HG03565 (cell line): ENCODE measurements around the gene ABCG1.

Experiments used
- ATAC-seq: cut with Tn5 transposase; IDR thresholded peaks from one replicate; pipeline ENCODE4 v1.9.1; 2021; ENCODE audit warnings: mild to moderate bottlenecking, moderate library complexity; ENCODE audit not compliant: unreplicated experiment

Gene ABCG1

DNA sequence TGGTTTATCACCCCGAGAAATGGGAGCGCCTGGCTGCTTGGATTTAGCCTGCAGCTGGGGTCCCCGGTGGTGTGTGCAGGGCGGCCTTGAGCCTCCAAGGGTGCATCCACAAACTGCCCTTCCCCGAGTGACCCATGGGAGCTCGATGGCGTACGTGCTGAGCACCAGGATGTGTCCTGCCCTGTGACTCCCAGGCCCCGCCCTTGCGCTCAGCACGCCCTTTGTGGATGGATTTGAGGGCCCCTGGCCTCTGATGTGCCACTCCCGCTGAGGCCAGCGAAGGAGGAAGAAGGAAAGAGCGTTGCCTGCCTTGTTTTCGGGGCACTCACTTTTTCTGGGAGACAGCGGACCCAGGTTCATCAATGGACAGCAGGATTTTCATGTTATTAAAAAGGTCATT lies 98.0 kb downstream of the ABCG1 start:
- no peak for ATAC-seq

DNA sequence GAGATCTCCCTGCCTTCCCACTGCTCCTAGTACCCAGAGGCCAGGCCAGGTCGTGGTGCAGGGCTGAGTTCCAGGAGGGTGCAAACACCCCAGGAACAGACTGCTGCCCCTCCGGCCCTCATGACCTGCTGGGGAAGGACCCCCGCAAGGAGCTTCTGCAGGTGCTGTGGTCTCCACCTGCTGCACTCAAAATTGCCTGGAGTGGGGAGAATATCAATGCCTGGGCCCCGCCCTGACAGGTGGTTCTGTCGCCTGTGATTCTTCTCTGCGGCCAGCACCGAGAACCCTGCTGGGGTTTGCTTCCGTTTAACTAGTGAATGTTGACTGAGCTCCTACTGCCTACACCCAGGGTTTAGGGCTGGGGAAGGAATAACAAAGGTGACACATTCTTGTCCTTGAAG lies 98.4 kb downstream of the ABCG1 start:
- ATAC-seq: no peak

DNA sequence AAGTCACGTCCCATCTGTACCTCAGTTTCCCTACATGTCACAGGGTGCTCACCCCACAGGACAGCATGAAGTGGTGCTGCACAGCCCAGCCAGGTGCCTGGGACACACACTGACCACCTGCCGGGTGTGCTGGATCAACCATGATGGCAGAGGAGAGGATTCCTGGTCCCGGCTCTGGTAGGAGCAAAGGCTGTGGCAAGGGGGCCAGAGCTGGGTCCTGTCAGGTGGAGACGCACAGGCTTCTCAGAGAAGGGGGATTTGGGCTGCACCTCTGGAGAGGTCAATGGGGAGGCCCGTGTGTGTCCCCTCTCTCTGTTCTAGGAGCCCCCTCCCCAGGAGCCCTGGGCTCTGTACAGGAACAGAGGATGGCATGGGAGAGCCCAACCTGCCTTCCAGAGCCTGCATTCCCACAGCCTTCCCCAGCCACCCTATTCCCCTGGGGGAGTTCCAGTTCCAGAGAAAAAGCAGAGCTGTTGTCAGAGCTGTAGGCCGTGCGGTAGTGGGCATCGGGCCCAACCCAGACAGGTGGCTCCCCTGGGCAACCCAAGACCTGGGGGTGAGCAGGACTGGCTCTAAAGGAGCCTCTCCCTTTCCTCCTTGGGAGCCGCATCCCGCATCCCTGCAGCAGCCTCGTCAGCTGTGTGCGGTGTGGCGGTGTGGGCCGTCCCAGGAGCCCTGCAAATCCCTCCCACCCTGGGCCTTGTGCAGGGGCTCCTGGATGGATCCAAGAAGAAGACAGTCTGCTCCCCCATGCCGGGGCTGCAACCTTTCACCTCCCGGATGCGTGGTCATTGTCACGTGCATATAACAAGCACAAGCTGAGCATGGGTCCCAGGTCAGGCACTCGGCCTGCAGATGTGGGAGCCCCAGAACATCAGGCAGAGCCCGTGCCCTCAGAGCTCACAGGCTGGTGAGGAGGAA lies 99.1 kb downstream of the ABCG1 start:
- ATAC-seq: no peak

DNA sequence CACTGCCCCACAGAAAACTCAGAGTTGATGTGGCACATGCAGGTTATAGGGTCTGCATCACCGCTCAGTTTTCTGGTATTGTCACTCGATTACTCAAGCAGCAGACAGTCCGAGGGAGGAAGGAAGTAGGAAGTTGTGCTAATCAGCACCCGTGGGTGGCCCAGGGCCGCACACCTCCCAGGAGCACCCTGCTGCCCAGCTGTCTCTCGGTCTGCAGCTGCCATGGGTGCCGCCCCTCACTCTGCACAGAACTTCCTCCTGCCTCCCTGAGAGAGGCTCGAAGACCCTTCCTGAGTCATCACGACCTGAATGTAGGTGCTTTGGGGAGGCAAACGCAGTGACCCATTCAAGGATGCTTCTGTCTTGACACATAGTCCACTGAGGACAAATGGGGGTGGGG lies 100.4 kb downstream of the ABCG1 start:
- ATAC-seq: no peak

DNA sequence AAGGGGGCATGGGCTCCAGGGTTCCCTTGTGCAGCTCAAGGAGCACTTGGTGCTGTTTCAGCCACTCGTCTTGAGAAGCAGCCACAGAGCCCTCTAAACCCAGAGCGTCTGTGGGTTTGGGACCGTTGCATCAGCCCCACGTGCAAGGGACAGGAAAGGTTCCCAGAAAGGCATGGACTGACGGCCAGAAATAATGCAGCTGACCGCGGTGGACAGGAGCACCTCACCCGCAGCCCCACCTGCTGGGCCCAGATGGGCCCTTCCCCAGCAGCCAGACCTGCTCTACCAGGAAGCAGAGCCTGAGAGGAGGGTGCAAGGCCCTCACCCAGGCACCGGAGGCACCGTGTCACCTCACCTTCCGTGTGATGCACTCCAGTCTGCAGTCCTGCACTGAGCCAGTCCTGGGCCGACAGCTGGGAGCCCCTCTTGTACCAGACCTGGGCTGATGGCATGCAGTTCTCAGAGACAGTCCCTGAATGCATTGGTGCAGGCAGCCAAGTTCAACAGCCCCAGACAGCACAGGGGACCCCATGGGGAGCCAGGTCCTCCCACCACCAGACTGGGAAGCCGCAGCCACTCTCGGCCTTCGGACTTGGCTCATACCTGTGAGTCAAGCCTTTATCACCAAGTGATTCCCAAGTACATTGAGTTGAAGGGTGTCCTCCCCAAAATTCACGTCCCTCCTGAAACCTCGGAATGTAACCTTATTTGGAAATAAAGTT lies 101.1 kb downstream of the ABCG1 start:
- no peak for ATAC-seq

DNA sequence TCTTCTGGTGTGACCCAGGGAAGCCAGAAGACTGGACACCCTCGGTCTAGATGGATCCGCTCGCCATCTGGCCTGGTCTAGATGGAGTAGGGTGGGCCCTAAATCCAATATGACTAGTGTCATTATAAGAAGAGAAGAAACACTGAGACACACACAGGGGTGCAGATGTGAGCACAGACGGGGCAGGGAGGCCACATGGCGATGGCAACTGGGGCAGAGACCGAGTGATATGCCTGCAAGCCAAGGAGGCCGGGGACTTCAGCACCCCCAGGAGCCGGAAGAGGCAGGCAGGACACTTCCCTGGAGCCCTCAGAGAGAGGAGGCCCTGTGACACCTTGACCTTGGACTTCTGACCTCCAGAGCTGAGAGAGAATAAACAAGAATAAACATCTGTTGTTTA lies 101.9 kb downstream of the ABCG1 start:
- ATAC-seq: no peak

DNA sequence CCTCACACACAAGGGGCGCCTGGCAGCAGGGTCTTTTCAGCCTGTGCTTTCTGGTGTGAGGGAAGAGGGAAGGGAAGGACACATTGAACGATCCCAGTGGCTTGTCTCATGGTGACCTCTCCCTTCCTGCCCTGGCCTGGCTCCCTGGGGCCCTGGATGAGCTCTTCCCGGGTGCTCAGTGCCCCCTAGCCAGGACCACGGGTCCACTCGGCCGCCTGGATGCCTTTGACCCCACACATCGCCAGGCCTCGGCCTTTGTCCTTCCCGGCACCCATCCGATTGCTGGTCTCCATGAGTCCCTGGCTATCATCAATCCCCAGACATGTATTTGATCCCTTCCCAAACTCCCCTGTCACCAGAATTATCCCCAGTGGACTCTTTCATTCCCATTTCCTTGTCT lies 102.3 kb downstream of the ABCG1 start:
- no peak for ATAC-seq

DNA sequence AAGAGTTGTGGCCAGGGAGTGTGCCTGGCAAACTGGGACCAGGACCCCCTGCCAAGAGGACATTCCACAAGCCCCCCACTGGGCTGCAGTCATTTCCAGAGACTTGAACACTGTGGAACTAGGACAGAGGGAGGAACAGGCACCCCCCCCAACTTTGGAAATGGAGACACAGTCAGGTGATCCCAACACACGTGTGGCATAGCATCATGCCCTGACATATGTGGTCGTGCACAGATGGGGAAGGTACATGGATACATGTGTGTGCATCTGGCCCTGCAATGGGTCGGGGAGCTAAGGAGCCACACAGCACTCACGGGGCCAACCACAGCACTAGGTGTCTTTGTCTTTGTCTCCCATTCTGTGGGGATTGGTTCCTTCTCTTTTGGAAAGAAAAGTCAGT lies 102.9 kb downstream of the ABCG1 start:
- ATAC-seq: no peak

DNA sequence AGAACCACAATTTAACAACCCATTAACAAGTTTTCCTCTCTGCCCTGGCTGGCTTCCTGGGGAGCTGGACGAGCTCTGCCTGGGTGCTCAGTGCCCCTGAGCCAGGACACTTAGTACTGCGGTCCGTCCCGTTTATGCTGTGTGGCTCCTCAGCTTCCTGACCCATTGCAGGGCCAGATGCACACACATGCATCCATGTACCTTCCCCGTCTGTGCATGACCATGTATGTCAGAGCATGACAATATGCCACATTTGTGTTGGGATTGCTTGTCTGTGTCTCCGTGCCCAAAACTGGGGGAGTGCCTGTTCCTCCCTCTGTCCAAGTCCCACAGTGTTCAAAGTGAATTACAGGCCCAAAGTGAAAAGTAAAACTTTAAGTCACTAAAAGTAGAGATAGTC lies 106.0 kb downstream of the ABCG1 start:
- ATAC-seq: no peak

DNA sequence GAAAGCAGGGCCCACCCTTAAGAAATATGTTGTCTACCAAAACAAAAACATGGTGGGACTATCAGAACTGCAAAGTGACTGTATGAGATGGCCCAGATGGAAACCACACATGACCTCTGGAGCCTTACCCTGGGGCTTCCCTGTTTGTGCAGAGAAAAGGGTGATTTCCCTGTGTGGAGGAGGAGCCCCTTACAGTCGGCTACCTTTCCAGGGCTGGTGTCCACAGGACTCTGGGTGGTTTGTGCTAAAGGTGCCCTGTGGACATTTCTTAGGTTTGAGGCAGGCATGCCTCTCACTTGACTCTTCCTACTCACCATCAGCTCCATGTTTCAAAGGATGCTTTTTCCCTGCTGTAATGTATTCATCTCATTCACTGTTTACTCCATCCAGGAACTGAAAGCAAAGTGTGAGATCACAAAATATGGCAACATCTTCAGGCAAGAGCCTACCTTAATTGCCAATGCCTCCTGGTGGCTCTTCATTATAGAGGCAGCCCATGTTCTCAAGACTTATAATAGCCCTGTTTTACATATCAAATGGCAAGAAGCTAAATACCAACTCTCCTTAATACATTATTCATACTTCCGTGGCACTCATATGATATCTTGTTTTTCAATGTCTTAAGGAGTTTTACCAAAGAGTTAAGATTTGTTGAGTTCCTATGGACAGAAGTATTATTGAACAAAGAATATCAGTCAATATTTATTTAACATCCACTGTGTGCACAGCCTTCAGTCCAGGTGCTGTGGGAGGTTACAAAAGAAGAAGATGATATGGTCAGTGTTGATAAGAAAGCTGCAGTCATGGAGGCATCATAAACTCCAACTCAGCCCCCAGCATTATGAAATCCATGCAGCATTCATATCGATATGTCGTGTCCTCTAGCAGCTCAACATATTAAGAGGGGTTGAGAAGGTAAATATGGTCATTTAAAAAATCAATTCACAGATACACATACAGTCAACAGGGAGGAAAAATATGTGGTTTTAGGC lies 111.7 kb downstream of the ABCG1 start:
- no peak for ATAC-seq

DNA sequence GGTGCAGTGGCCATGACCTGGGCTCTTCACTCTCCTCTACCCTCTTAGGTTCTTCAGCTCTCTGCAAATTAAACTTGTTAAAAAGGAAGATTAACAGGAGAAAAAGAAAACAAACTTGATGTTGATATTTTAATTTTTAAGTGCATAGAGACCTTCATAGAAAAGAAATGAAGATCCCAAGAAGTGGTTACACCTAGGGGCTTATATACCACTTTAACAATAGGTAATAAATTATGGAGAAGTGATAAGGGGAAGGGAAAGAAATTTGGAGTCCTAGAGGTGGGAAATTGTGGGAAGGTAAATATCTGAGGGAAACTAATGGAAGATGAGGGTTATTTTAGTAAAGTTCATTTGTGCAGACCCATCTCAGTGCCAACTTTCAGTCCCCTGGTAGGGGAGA lies 112.7 kb downstream of the ABCG1 start:
- ATAC-seq: no peak

DNA sequence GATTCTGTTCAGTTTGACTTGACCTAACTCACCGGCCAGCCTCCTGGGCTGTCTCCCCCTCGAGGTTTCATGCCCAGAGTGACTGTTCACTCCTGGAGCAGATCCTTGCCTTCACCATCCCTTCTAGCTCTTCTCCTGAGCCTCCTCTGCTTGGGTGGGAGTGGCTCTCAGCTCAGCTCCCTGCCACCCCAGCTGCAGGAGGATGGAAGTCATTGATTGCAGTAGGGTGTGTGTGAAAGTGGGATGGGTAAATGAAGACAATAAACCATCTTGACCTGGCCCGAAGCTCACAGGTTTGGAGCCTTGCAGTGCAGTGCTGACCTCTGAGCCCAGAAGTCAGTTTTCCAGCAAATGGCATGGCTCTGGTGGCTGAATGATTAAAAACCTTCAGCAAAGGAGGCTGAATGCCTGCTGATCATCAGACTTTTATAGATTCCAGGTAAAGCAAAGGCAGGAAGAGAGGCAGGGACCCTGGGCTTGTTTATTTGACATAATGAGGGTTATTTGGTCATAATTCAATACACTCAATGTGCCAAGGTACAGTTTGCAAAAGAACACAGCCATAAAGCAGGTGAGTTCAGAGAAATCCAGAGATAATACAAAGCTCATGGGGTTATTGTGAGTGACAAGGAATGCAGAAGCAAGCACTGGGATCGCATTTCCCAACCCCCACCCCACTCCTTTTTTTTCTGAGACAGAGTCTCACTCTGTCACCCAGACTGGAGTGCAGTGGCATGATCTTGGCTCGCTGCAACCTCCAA lies 113.8 kb downstream of the ABCG1 start:
- no peak for ATAC-seq

DNA sequence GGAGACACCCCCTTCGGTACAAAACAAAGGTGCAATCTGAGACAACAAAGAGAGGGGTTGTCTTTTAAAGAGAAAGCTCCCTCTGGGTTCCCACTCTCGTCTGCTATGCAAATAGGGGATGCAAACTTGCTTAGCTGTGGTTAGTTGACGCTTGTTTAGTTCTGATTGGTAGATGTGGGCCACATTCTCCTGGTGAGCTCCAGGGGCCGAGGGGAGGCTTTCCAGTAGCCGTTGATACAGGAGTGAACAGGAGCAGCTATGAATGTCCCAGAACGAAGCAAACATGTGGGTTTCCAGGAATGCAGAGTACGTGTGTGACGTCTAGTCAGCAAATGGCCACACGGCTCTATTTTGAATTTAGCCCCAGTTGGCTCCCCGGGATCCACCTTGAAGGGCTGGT lies 117.1 kb downstream of the ABCG1 start:
- no peak for ATAC-seq

DNA sequence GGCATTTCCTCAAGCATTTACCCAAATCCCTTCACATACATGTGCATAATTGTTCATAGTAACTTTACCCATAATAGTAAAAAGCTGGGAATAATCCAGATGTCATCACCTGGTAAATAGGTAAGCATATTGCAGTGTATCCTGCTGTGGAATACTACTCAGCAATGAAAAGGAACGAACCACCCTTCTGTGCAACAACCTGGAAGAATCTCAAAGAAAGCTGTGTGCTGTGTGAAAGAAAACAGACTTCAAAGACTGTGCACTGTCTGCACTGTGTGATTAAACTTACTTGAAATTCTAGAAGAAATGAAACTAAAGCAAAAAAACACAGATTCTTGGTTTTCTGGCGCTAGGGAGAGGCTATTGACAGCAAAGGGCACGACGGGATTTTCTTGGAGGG lies 118.3 kb downstream of the ABCG1 start:
- ATAC-seq: no peak

DNA sequence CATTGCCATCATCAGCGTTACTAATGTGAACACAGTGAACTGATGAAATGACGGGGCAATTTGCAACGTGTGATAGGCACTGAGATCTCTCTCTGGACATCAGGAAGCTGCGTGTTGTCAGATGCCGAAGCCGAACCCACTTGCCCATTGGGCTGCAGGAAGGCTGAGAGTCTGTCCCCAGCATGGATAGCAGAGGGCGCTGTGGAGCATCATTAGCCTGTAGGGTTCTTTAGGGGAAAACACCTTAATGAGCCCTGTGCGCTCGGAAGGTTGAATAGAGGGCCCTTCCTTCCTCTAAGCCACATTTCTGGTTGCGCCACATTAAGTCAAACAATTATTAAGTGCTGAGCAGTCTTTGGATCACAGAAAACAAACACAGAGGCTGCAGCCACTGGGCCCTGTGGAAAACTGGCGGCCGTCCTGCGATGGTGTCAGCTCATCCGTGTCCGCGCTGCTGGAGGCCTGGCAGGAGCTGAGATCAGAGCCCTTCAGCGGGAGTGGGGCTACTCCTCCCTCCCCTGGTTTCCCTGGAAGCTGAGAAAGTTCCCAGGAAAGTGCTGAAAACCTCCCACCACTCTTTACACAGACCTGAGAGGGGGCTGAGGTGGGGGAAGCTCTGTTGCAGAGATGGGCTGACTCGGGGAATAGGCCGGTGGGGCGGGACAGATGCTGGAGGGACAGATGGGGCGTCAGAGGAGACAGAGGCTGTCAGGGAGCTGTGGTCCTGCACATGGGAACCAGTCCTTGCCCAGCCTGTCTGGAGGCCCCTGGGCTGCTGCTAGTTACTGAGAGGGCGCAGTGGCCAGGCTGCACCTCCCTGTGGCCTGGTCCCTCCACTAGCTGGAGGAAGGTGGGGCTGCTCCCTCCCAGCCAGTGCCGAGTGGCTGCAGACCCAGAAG lies 119.1 kb downstream of the ABCG1 start:
- no peak for ATAC-seq

DNA sequence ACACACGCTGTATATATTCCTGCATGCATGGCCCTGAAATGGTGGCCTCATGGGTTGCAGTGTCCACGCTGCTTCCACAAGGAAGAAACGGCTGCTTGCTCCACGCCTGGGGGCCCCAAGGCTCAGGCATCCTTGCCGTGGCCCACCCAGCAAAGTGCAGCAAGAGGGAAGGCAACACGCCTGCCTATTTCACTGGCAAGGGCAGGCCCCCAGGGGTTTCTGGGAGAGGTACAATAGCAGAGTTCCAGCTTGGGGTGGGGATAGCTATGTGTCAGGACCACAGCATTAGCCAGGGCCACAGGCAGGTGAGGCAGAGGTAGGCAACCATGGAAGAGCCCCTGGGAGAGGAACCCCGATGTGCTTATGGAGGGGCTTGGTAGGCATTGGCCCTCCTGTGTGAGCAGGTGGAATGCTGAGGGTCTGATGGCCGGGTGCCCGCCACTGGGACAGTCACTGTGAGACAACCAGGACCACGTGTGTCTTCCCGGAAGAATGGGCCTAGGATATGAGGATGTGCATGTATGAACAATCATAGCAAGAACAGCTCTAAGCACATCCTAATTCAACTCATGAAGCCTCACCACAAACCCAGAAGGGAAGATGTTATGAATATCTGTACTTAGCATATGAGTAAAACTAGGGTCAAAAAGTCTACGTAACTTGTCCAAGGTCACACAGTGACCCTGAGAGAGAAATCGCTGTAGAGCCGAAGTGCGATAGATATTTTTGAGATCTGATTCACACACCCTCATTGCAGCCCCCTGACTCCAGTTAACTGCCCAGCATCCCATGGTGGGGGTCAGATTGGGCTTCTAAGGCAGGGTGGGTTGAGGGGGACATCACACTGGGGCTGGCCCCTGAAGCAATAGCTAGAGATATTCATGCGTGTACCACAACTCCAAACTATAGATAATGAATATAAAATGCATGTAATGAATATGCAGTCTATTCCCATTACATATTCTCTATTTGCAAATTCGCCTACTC lies 120.1 kb downstream of the ABCG1 start:
- ATAC-seq: no peak

DNA sequence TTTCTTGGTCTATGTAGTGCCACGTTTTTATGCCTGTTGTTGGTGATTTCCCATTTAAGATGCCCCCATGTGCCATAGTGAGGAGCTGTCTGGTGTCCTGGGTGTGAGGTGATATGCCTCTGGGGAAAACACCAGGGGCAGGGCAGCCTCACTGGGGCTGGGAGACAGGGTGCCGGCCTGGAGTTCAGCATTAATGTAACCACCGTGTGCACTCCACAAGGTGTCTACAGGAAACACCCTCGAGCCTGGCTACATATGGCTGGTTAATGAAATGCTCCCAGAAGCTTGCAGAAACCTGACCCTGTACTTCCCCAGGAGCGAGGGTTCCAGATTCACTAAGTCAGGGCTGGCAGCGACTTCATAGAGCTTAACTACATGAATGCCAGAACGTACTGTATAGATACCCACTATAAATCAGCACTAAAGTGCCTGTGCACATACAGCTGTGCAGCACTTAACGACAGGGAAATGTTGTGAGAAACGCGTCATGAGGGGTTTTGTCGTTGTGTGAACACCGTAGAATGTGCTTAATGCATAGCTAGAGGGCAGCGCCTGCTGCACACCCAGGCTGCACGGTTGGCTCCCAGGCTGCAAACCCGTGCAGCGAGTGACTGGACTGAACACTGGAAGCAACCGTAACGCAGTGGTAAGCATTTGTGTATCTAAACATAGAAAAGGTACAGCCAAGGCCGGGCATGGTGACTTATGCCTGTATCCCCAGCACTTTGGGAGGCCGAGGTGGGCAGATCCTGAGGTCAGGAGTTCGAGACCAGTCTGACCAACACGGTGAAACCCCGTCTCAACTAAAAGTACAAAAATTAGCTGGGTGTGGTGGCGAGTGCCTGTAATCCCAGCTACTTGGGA lies 121.5 kb downstream of the ABCG1 start:
- ATAC-seq: no peak
